GM19239 (cell line): ENCODE data around the gene ZMYND10.
A peak's percentile ranks its signal among the peaks of the same experiment; 100 is the strongest.

Source experiments
- DNase-seq: peaks from one replicate; pipeline ENCODE4 v3.0.0; 2011; ENCODE audit warnings: low spot score; ENCODE audit not compliant: insufficient read length
- FAIRE-seq: peaks from 2 replicates; lab custom pipeline; 2011; peaks lifted over from hg19 to GRCh38; lab: Jason Lieb, UNC

The ZMYND10 gene

DNA sequence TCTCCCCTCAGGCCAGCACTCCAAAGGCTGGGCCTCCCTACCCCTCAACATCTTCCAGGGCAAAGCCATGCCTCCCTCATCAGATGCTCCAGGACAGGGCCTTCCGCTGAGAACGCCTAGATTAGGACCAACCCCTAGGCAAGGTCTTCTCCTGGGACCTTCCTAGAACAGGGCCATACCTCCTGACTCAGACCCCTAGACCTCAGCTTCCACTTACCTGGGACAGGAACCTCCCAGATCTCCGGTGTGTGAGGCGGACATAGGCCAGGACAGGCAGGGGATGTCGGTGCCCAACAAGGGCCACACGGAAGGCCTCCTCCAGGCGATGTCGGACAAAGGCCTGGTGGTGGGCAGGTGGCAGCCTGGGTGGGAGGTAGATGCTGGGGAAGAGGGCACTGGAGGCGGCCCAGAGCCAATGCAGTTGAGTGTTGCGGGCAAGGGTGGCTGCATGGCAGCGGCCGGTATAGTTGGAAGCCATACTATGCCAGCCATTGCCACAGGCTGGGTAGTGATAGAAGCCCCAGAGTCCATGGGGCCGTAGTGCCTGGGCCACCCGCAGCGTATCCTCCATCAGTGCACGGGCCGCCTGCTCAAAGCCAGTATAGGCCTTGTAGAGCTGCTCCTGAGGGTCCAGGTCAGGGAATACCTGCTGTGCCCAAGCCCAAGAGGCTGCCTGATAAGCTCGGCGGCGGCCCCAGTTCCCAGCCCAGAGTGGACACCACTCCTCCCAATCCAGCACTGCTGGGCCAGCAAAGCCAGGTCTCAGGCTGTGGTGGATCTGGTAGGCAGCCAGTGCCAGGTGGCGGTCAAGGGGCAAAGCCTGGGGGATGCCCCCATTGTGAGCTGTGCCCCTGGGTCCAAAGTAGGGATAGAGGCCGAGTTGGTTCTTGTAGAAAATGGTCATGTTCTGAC is 50.8 kb downstream of the ZMYND10 start:
- FAIRE-seq, result no peak
- DNase-seq, result no peak

DNA sequence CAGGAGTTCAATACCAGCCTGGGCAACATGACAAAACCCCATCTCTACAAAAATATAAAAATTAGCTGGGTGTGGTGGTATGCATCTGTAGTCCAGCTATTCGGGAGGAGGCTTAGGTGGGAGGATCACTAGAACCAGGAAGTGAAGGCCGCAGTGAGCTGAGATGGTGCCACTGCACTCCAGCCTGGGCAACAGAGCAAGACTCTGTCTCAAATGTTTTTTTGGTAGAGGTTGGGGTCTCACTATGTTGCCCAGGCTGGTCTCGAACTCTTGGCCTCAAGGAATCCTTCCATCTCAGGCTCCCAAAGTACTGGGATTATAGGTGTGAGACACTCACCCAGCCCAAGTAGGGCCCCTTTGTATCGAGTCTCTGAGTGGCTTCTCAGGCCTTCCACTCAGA is 51.4 kb downstream of the ZMYND10 start:
- DNase-seq, result no peak

DNA sequence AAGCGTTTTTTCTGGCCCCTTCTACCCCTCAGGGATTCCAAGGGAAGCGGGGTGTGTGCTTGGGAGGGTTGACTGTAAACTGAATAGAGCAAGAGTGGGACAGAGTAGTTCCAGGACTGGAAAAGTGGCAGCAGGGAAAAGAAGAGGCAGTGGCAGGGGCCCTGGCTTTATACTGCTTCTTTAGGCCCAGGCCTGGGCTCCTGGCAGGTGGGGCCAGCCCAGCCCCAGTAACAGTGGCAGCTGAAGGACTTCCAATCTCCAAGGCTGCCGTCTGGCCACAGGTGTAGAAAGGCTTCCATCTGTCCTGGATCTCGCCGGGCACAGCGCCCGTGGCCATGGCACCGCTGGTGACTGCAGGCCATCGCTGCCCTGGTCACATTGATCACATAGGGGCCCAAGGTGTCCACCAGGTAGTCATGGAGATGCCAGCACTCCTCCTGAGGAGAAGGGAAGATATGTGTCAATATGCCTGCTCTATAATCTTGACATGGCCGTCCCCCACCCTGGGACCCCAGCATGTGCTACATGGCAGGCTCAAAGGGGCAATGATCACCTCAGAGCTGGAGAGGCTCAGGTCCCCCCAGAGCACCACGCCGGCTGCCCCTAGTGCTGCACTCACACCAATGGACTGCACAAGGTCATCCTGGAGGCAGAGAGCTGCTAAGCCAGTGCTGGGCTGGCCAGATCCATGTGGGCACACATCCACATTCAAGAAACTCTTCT is 52.3 kb downstream of the ZMYND10 start:
- DNase-seq, result no peak
- FAIRE-seq, result peak; percentile 35

More for the DNA sequence above, 51.4 kb downstream of the ZMYND10 start:
- no peak for FAIRE-seq

DNA sequence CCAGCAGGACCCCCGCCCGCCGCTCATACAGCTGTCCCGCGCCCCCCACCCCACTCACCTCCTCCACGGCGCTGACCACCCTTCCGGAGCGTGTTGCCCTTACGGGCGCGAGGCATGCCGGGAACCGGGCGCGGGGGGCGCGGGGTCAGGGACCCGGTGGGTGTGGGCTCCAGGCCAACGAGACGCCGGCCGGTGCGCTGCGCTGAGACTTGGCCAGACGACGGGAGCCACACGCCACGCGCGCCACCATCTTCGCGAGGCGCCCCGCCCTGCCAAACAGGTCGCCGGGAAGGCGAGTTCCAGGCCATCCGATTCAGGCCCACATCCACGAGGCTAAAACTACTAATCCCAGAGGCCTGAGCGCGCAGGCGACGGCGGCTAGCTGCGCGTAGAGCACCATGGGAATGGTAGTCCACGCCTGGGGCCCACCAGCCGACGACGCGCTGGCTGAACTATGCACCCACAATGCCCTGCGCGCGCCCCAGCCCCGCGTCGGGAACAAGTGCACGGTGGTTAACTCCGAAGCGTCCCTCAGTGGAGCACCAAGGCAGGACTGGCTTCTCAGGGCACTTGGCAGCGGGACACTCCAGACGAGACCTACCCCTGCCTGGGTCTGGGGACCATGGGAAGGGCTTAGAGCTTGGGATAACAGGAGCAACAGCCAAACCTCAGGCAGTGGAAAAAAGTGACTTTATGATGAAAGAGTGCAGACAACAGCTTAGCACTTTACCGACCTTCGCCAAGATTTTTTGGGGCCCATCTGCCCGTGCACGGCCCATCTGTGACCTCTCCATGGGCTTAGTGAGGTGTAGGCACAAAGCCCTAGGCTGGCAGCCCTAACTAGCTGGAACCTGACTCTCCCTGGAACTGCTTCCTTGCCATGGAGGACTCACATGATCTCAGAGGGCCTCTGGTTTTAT is 53.1 kb downstream of the ZMYND10 start, which contains the start of gene IFRD2:
Gene IFRD2 (minus strand): TSS at position 271 of the 920 bp plus-strand sequence. CDS start 155 bp downstream, at position 116.
- FAIRE-seq (peak; percentile 99), DNase-seq (peak; percentile 96)
